OCI-LY7 (cell line): Measurements from ENCODE around the gene TTC36. TPM values are rescaled to one million over a fixed set of nuclear protein-coding genes. Genes with fewer than 3 reads are reported as not detected.

Experiments used
- BruUV-seq: library from RNA; stranded (reverse); fragments of 400-500 nt; replicated peaks from 2 replicates; lab custom pipeline; 2021; lab: Mats Ljungman, UMichigan
- CTCF ChIA-PET: fragments of 300-600 bp; sonication (Branson Sonifier 250); formaldehyde crosslinking; loops from one replicate; lab custom pipeline; 2022; ENCODE audit warnings: antibody characterized with exemption; ENCODE audit not compliant: unreplicated experiment; lab: Charles Lee
- POLR2A ChIA-PET: fragments of 300-600 bp; sonication (Branson Sonifier 250); formaldehyde crosslinking; loops from one replicate; lab custom pipeline; 2022; ENCODE audit warnings: antibody characterized with exemption; lab: Charles Lee
- DNase-seq: peaks from one replicate; pipeline ENCODE4 v3.0.0-alpha.2; 2015; ENCODE audit warnings: low spot score
- H2AFZ ChIP-seq: fragments of 200-600 bp; sonication (generic), shearing (Covaris generic); 2 replicates; pipeline ENCODE4 v1.6.1; 2014; ENCODE audit warnings: mild to moderate bottlenecking, antibody characterized with exemption, low read length, moderate library complexity
- H3K27ac ChIP-seq: fragments of 200-600 bp; sonication (generic); 2 replicates; pipeline ENCODE4 v1.5.1; 2014; ENCODE audit warnings: mixed run types, low read depth, mild to moderate bottlenecking, moderate library complexity, low read length, inconsistent platforms; ENCODE audit not compliant: poor library complexity, severe bottlenecking
- H3K36me3 ChIP-seq: fragments of 200-600 bp; sonication (generic); 2 replicates; pipeline ENCODE4 v1.6.1; 2014; ENCODE audit warnings: mild to moderate bottlenecking, antibody characterized with exemption, low read length, moderate library complexity, mixed read lengths; ENCODE audit not compliant: insufficient read depth
- H3K4me1 ChIP-seq: fragments of 200-600 bp; sonication (generic); 2 replicates; pipeline ENCODE4 v1.5.1; 2014; ENCODE audit warnings: mild to moderate bottlenecking, low read length; ENCODE audit not compliant: insufficient read depth, poor library complexity, severe bottlenecking
- H3K4me2 ChIP-seq: fragments of 200-600 bp; sonication (generic); 2 replicates; pipeline ENCODE4 v1.6.1; 2014; ENCODE audit warnings: mild to moderate bottlenecking, low read length
- H3K4me3 ChIP-seq: fragments of 200-600 bp; sonication (generic); 2 replicates; pipeline ENCODE4 v1.5.1; 2014; ENCODE audit warnings: mild to moderate bottlenecking, low read depth, low read length; ENCODE audit not compliant: poor library complexity, severe bottlenecking
- H3K79me2 ChIP-seq: fragments of 200-600 bp; sonication (generic); 2 replicates; pipeline ENCODE4 v1.6.1; 2016; ENCODE audit warnings: low read depth, mild to moderate bottlenecking, low read length, moderate library complexity, mixed read lengths; ENCODE audit not compliant: insufficient read depth
- H3K9me2 ChIP-seq: fragments of 200-600 bp; sonication (generic); 2 replicates; pipeline ENCODE4 v1.6.1; 2016; ENCODE audit warnings: mild to moderate bottlenecking, low read length, mixed read lengths; ENCODE audit not compliant: insufficient read depth
- H3K9me3 ChIP-seq: fragments of 200-600 bp; sonication (generic); 2 replicates; pipeline ENCODE4 v1.6.1; 2014; ENCODE audit warnings: mild to moderate bottlenecking, mixed run types, low read length, mixed read lengths
- H4K20me1 ChIP-seq: fragments of 200-600 bp; sonication (generic); 2 replicates; pipeline ENCODE4 v1.6.1; 2014; ENCODE audit warnings: mild to moderate bottlenecking, antibody characterized with exemption, low read length, moderate library complexity, mixed read lengths; ENCODE audit not compliant: insufficient read depth
- EZH2phosphoT487 ChIP-seq: fragments of 200-600 bp; sonication (generic); IDR thresholded peaks from 2 replicates; pipeline ENCODE4 v1.6.1; 2018; ENCODE audit warnings: low read depth, borderline replicate concordance, mild to moderate bottlenecking, mixed run types, antibody characterized with exemption, low read length, moderate library complexity, mixed read lengths
- intact Hi-C: fragments of 100-400 bp; cut with micrococcal nuclease; formaldehyde crosslinking; loops from one replicate; pipeline ENCODE4 v1.10.0; 2022; ENCODE audit not compliant: unreplicated experiment
- total RNA-seq, 2 experiments: library from RNA; depleted of rRNA in 1 of 2; stranded (reverse); fragments of >200 nt in 1 of 2; shearing (Covaris generic) in 1 of 2; gene quantifications; 2 replicates each; pipeline ENCODE4 v1.2.3, GENCODE V29; 2014 to 2022
- TF ChIP-seq, protein P1 (sequence below): fragments of 200-600 bp; sonication (generic); conservative IDR thresholded peaks from 2 replicates; pipeline ENCODE4 v1.5.1; 2014; ENCODE audit warnings: mild to moderate bottlenecking, antibody characterized with exemption, low read length, moderate library complexity, mixed read lengths

Gene TTC36
- total RNA-seq, 2 experiments from 2014 or later = 0.82 TPM; not detected in 1

DNA sequence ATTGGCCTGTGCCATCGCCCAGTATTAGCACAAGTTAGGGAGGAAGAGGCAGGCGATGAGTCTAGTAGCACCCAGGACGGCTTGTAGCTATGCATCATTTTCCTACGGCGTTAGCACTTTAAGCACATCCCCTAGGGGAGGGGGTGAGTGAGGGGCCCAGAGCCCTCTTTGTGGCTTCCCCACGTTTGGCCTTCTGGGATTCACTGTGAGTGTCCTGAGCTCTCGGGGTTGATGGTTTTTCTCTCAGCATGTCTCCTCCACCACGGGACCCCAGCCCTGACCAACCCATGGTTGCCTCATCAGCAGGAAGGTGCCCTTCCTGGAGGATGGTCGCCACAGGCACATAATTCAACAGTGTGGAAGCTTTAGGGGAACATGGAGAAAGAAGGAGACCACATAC lies 8.0 kb downstream of the TTC36 start:
- H3K9me2 ChIP-seq = no peaks in the 10 kb centered on the region
- no peak overlapping the region for H3K4me3 ChIP-seq
- peaks cover 6% of the 10 kb centered on the region for H3K4me1 ChIP-seq
- H3K79me2 ChIP-seq = no peaks in the 10 kb centered on the region
- BruUV-seq = no TSS peak
- no peak overlapping the region for H2AFZ ChIP-seq
- H3K9me3 ChIP-seq = no peaks in the 10 kb centered on the region
- no peaks in the 10 kb centered on the region for H3K36me3 ChIP-seq
- no peak for DNase-seq
- TF ChIP-seq, protein P1, sequence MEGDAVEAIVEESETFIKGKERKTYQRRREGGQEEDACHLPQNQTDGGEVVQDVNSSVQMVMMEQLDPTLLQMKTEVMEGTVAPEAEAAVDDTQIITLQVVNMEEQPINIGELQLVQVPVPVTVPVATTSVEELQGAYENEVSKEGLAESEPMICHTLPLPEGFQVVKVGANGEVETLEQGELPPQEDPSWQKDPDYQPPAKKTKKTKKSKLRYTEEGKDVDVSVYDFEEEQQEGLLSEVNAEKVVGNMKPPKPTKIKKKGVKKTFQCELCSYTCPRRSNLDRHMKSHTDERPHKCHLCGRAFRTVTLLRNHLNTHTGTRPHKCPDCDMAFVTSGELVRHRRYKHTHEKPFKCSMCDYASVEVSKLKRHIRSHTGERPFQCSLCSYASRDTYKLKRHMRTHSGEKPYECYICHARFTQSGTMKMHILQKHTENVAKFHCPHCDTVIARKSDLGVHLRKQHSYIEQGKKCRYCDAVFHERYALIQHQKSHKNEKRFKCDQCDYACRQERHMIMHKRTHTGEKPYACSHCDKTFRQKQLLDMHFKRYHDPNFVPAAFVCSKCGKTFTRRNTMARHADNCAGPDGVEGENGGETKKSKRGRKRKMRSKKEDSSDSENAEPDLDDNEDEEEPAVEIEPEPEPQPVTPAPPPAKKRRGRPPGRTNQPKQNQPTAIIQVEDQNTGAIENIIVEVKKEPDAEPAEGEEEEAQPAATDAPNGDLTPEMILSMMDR = no peak
- no peak for TF ChIP-seq EZH2phosphoT487
- intact Hi-C loops = no loop called here
- POLR2A ChIA-PET = no interaction called here
- no peaks in the 10 kb centered on the region for H4K20me1 ChIP-seq
- no peak overlapping the region for H3K4me2 ChIP-seq
- no peak overlapping the region for H3K27ac ChIP-seq
- CTCF ChIA-PET = no interaction called here

- no peaks in the 10 kb centered on the region for H3K9me2 ChIP-seq
- H2AFZ ChIP-seq = no peak overlapping the region
- H3K36me3 ChIP-seq = no peaks in the 10 kb centered on the region
- ChIA-PET CTCF (no interaction called here), POLR2A (interaction anchor here (0.9 kb wide), 1 partner anchor 11 kb away, joined by 3 read pairs; no protein-coding TSS in a partner anchor)
- H3K27ac ChIP-seq = no peak overlapping the region
- H3K9me3 ChIP-seq = no peaks in the 10 kb centered on the region
- no TSS peak for BruUV-seq
- no peaks in the 10 kb centered on the region for H4K20me1 ChIP-seq
- no peak for DNase-seq
- H3K79me2 ChIP-seq = no peaks in the 10 kb centered on the region
- intact Hi-C loops = no loop called here
- H3K4me1 ChIP-seq = peaks cover under 1% of the 10 kb centered on the region
- no peak overlapping the region for H3K4me2 ChIP-seq
- TF ChIP-seq, protein P1 = no peak
- TF ChIP-seq EZH2phosphoT487 = no peak
- H3K4me3 ChIP-seq = no peak overlapping the region
Observed at GRCh38 chr11:118536726-118537125, 9.5 kb downstream of the TTC36 start.

DNA sequence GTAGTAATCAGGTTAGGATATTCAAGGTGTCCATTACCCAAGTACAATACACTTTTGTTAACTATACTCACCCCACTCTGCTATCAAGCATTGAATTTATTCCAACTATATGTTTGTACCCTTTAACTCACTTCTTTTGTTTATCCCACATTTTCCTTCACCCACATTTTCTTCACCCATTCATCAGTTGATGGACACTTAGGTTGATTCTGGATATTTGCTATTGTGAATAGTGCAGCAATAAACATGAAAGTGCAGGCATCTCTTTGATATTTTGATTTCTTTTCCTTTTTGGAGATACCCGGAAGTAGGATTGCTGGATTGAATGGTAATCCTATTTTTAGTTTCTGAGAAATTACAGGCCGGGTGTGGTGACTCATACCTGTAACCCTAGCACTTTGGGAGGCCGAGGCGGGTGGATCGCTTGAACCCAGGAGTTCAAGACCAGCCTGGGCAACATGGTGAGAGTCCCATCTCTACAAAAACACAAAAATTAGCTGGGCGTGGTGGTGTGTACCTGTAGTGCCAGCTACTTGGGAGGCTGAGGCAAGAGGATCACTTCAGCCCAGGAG lies 10.2 kb downstream of the TTC36 start:
- DNase-seq = no peak
- POLR2A ChIA-PET = no interaction called here
- intact Hi-C loops = no loop called here
- CTCF ChIA-PET = no interaction called here
- H4K20me1 ChIP-seq = no peaks in the 10 kb centered on the region
- no peak overlapping the region for H3K4me3 ChIP-seq
- H2AFZ ChIP-seq = no peak overlapping the region
- no peaks in the 10 kb centered on the region for H3K36me3 ChIP-seq
- no TSS peak for BruUV-seq
- no peaks in the 10 kb centered on the region for H3K4me1 ChIP-seq
- TF ChIP-seq, protein P1 = no peak
- no peak for TF ChIP-seq EZH2phosphoT487
- H3K9me3 ChIP-seq = no peaks in the 10 kb centered on the region
- no peak overlapping the region for H3K27ac ChIP-seq
- H3K79me2 ChIP-seq = no peaks in the 10 kb centered on the region
- no peaks in the 10 kb centered on the region for H3K9me2 ChIP-seq
- H3K4me2 ChIP-seq = no peak overlapping the region
